GM12891 (cell line): Measurements from ENCODE around the gene HOXB9.

Experiments used
- PAX5 ChIP-seq: IDR thresholded peaks from 2 replicates; pipeline ENCODE4 v1.6.1; 2011; ENCODE audit warnings: low read length, moderate library complexity, mild to moderate bottlenecking; ENCODE audit not compliant: insufficient read depth, severe bottlenecking
- POLR2AphosphoS5 ChIP-seq: IDR thresholded peaks from 2 replicates; pipeline ENCODE4 v1.6.1; 2011; ENCODE audit warnings: low read depth, low read length, control low read depth
- TAF1 ChIP-seq: IDR thresholded peaks from 2 replicates; pipeline ENCODE4 v1.6.1; 2011; ENCODE audit warnings: low read depth, low read length, control low read depth

- TF ChIP-seq POLR2AphosphoS5 (no peak), TAF1 (no peak), PAX5 (no peak)
Measured at GRCh38 chr17:48646183-48647102, 20.3 kb upstream of the HOXB9 start.
